Brain pericyte (primary cell): ENCODE results near the gene FEN1.

Experiments
- DNase-seq: peaks from one replicate; pipeline ENCODE4 v3.0.0-alpha.2; 2012; ENCODE audit warnings: low read depth, low spot score

The FEN1 gene

DNA sequence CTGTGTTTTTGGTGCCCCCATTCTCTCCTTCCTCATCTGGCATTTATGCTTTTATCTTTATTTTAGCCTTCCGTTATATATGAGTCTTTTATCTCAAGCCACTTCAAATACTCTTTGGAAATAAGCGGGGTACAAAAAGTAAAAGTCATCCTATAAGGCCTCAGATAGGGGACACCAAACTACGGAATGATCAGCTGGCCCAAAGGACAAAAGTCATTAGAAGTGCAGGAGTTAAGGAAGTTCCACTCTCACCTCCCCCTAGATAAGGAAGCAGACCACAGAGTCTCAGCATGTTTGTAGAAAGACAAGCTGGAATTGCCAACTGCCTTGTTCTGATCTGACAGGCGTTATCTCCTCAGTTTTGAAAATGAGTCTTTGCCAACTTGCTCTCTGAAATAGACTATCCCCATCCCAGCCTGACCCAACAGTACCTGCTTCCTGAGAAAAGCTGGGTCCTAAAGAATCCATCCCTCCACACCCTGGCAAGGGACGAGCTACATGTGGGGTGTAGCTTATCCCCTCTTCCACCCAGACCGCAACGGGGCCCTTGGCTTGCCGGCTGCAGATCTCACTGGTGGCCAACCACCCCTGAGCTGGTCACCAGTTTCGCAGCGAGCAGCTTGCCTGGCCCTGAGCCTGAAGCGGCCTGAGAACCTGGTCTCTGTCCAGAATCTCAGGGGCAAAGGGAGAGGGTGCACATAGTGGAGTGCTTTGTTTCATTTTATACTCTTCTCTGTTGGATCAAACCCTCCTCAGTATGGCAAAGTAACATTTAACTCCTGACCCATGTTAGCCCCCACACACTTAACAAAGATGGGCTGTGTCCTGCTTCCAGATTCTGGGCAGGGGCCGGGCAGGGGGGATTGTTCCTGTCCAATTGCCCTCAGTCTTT lies 49.2 kb downstream of the FEN1 start:
- DNase-seq: no peak

DNA sequence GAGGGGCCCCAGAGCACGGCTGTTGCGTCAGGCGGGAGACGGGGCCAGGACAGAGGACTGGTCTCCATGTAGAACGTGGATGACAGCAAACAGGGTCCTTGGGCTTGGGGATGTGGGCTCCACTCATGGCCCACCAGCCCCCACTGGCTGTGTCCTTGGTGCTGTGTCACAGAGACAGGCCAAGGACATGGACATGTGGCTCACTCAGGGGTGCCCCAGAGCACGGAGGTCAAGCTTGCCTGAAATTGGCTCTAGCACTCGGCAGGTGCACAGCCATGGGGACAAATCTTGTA lies 49.8 kb downstream of the FEN1 start:
- DNase-seq: no peak

GRCh38 chr11:61844909-61845565 lies 52.3 kb downstream of the FEN1 start:
- DNase-seq: no peak

GRCh38 chr11:61846362-61847020 lies 53.8 kb downstream of the FEN1 start:
- no peak for DNase-seq
